GM18868 (cell line): ENCODE data around the gene GOLT1B.
"Not testable (repeated sequence)": the region's sequence is repeated elsewhere in the genome, so short reads cannot be mapped to it uniquely, and the experiment has no call there.

Source experiments
- ATAC-seq: cut with Tn5 transposase; IDR thresholded peaks from one replicate; pipeline ENCODE4 v1.9.1; 2021; ENCODE audit warnings: mild to moderate bottlenecking, moderate library complexity; ENCODE audit not compliant: unreplicated experiment

The GOLT1B gene

GRCh38 chr12:21501258-21502163 is at the start of gene GOLT1B, which contains the start of gene RECQL:
TSS of gene GOLT1B (plus strand) at chr12:21501789. CDS start at chr12:21501924, 135 bp downstream.
TSS of gene RECQL (minus strand) at chr12:21501635. CDS start at chr12:21499570, 2,065 bp downstream.
- ATAC-seq: peak; percentile 98

GRCh38 chr12:21453312-21453852 is 48.2 kb upstream of the GOLT1B start:
- peak; percentile 92 for ATAC-seq

- ATAC-seq: no peak
These were observed 45.3 kb upstream of the GOLT1B start for GRCh38 chr12:21456291-21456780.

- ATAC-seq: no peak
These were observed 42.1 kb upstream of the GOLT1B start for GRCh38 chr12:21459474-21459873.

- not testable (repeated sequence) for ATAC-seq
These were observed 34.3 kb upstream of the GOLT1B start for GRCh38 chr12:21467334-21467733.

- ATAC-seq: no peak
These were observed 30.3 kb upstream of the GOLT1B start for GRCh38 chr12:21471294-21471693.

- ATAC-seq: no peak
These were observed 29.3 kb upstream of the GOLT1B start for GRCh38 chr12:21472197-21472823.

GRCh38 chr12:21475552-21475951 is 26.0 kb upstream of the GOLT1B start:
- no peak for ATAC-seq

- no peak for ATAC-seq
These were observed 24.6 kb upstream of the GOLT1B start for GRCh38 chr12:21476949-21477348.

- no peak for ATAC-seq
These were observed 22.7 kb upstream of the GOLT1B start for GRCh38 chr12:21478756-21479455.

- ATAC-seq: peak; percentile 63
These were observed 18.1 kb upstream of the GOLT1B start for GRCh38 chr12:21483531-21483930.

GRCh38 chr12:21485998-21486397 is 15.6 kb upstream of the GOLT1B start:
- ATAC-seq: no peak

GRCh38 chr12:21499765-21500164 is 1.8 kb upstream of the GOLT1B start:
- no peak for ATAC-seq

GRCh38 chr12:21500786-21501257 is 767 bp upstream of the GOLT1B start:
- no peak for ATAC-seq

- no peak for ATAC-seq
These were observed 541 bp downstream of the GOLT1B start for GRCh38 chr12:21502164-21502496.

- no peak for ATAC-seq
These were observed 1.3 kb downstream of the GOLT1B start for GRCh38 chr12:21502872-21503271.

- ATAC-seq: no peak
These were observed 4.3 kb downstream of the GOLT1B start for GRCh38 chr12:21505888-21506287.

GRCh38 chr12:21507849-21508248 is 6.3 kb downstream of the GOLT1B start:
- no peak for ATAC-seq

- peak; percentile 91 for ATAC-seq
These were observed 8.2 kb downstream of the GOLT1B start for GRCh38 chr12:21509768-21510167.

- ATAC-seq: no peak
These were observed 14.7 kb downstream of the GOLT1B start for GRCh38 chr12:21516281-21516680.

- no peak for ATAC-seq
These were observed 16.9 kb downstream of the GOLT1B start for GRCh38 chr12:21518451-21518850.
